GM21723 (cell line): Measurements from ENCODE around the gene OSBPL5.

Experiments used
- ATAC-seq: cut with Tn5 transposase; IDR thresholded peaks from one replicate; pipeline ENCODE4 v1.9.1; 2021; ENCODE audit warnings: mild to moderate bottlenecking, moderate library complexity; ENCODE audit not compliant: unreplicated experiment

The OSBPL5 gene

GRCh38 chr11:3105791-3106735 lies 59.0 kb downstream of the OSBPL5 start:
- ATAC-seq, result no peak

GRCh38 chr11:3104961-3105790 lies 59.9 kb downstream of the OSBPL5 start:
- ATAC-seq, result no peak

- ATAC-seq, result no peak
Measured at GRCh38 chr11:3104051-3104714, 60.9 kb downstream of the OSBPL5 start.

GRCh38 chr11:3103076-3103475 lies 62.0 kb downstream of the OSBPL5 start:
- no peak for ATAC-seq

- ATAC-seq, result no peak
Measured at GRCh38 chr11:3102641-3102921, 62.5 kb downstream of the OSBPL5 start.

- ATAC-seq, result no peak
Measured at GRCh38 chr11:3101921-3102640, 63.0 kb downstream of the OSBPL5 start.

DNA sequence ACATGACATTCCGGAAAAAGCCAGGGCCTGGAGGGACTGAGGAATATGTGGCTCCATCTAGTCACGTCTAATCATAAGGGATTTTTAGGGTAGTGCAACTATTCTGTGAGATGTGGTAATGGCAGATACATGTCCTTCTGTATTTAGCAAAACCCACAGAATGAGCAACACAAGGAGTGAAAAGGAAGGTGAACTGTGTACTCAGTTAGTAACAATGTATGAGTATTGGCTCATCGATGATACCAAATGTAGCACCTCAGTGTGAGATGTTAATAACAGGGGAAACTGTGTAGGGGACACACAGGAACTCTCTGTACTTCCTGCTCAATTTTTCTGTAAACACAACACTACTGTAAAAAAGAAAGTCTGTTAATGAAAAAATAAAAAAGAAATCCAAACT lies 65.9 kb downstream of the OSBPL5 start:
- no peak for ATAC-seq

DNA sequence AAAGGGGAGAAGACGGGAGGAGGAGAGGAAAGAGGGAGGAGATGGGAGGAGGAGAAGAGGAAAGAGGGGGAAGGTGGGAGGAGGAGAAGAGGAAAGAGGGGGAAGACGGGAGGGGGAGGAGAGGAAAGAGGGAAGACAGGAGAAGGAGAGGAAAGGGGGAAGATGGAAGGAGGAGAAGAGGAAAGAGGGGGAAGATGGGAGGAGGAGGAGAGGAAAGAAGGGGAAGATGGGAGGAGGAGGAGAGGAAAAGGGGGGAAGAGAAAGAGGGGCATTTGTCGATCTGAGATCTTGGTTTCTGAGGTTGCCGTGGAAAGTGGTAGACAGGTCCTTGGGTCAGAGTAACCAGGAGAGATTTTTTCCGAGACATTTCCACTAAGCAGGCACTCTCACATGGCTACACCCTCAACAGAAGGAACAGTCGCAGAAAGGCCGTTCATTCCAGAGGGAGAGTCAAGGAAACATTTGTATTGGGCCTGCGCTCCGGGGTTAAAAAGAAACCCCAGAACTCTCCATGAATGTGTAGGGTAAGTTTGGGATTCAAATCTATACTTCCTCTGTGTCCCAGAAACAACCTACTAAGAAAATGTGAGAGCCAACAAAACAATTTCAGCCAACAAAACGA lies 68.1 kb downstream of the OSBPL5 start:
- no peak for ATAC-seq

- ATAC-seq, result no peak
Measured at GRCh38 chr11:3095712-3096361, 69.3 kb downstream of the OSBPL5 start.

DNA sequence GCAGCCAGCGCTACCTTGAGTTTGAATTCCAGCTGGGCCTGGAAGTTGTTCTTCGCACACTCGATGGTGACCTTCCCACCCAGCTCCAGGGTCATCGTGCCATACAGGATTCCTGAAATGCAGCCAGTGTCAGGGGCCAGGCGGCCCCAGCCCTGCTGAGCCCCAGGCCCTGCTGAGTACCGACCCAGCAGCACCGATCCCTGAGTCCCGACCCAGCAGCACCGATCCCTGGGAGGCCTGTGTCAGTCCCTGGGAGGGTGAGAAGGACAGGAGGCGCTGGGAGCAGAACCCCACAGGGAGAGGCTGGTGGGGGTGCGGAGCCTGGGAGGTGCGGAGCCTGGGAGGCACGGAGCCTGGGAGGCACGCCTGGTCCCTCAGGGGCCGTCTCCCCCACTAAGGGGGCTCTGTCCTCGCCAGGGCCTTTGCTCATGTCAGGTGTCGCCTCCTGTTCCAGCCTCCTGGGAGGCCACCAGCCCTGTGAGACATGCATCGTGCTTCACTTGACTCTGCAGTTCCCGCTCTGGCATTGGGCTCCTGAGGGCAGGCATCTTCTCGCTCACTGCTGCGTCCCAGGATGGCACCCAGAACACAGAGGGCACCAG lies 70.8 kb downstream of the OSBPL5 start:
- ATAC-seq, result no peak

GRCh38 chr11:3093281-3094191 lies 71.6 kb downstream of the OSBPL5 start:
- no peak for ATAC-seq

DNA sequence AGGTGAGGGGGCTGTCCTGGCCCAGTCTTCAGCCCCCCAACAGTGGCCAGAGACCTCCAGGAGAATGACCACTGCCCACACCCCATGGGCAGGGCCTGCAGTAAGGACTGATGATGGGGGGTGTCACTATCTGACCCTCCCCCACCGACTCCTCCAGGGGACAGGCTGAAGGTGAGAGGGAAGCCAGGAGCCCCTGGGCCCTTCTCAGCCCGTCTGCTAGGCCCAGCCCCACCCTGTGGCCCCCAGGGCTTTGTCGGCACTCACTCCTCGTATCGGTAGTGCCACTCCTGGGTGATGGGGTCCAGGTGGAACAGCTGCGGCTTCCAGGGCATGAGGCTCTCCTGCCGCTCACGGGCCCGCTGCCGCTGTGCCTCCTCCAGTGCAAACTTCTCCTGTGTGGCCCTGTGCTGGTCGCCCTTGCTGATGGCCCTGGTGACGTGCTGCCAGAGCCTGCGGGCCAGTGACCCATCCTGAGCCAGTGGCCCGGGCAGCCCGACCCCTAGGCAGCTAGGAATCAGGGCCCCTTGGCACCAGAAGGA lies 72.4 kb downstream of the OSBPL5 start:
- ATAC-seq, result no peak

DNA sequence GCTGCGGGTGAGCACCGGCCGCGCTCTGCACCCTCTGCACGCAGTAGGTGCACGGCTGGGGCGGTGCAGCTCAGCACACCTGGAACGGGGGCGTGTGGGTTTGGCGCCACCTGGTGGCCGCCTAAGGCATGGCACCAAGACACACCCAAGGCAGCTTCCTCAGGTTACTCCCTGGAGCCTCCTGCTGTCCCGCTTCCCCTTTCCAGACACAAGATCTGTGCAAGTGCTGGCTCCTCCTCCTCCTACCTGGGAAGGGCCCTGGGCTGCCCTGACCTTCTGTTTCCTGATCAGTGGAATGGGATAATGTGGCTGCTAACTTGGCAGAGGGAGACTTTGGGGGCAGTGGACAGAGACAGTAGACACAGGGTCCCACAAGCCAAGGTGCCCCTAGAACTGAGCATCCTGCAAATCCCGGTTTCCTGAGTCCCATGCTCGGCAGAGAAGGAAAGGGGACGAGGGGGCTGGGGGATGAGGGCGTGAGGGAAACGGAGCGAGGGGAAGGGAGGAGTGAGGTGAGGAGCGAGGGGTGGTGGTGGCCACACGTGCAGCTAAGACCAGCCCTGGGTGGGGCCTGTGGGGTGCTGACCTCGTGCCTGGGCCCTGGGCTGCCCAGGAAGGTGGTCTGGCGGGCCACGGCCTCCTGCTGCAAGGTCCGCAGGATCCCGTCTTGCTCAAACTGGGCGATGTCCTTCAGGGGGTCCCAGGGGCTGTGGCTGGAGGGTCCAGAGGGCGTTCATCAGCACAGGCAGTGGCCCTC lies 73.1 kb downstream of the OSBPL5 start:
- peak; percentile 78 for ATAC-seq

DNA sequence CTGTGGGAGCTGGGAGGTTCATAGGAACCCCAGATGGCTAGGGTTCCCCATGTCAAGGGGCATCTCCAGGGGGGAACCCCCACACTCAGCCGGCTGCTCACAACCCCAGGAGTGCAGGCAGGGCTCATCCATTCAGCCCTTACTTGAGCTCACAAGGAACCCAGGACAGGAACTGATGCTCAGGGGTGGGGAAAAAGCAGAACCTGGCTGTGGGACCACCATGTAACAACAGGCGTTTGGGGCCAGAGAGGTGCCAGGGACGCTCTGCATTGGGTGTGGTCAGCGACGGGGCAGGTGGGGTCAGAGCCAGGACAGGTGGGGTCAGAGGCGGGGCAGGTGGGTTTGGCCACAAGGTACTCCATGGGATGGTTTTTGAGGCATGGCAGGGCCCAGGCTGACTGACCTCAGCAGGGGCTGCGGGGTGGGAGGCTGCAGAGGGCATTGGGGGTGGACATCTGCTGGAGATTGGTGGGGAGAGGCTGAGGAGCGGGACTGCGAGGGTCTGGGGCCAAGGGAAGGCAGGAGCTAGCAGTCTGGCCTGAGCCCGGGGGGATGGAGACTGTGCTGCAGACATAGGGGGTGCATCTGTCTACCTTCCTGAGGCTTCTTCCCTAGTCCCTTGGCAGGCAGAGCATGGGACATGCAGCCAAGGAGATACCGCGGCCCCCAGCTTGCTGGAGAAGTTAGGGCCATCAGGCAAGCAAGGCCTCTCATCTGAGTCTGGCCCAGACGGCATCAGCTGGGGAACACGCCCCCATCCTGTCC lies 73.8 kb downstream of the OSBPL5 start:
- ATAC-seq, result no peak

- ATAC-seq, result no peak
Measured at GRCh38 chr11:3090096-3090901, 74.8 kb downstream of the OSBPL5 start.
